GM21737 (cell line): ENCODE results near the gene TMEM30A.
A peak's percentile ranks its signal among the peaks of the same experiment; 100 is the strongest.

ENCODE experiments used
- ATAC-seq: cut with Tn5 transposase; IDR thresholded peaks from one replicate; pipeline ENCODE4 v1.9.1; 2021; ENCODE audit warnings: mild to moderate bottlenecking, moderate library complexity; ENCODE audit not compliant: unreplicated experiment

The TMEM30A gene

GRCh38 chr6:75266716-75267291, 17.8 kb downstream of the TMEM30A start:
- peak; percentile 72 for ATAC-seq

- no peak for ATAC-seq
These were observed 21.2 kb downstream of the TMEM30A start for GRCh38 chr6:75263401-75263750.

GRCh38 chr6:75262716-75263400, 21.7 kb downstream of the TMEM30A start:
- ATAC-seq, result no peak

GRCh38 chr6:75261299-75261698, 23.3 kb downstream of the TMEM30A start:
- no peak for ATAC-seq

- no peak for ATAC-seq
These were observed 27.1 kb downstream of the TMEM30A start for GRCh38 chr6:75257343-75258087.

- ATAC-seq, result no peak
These were observed 34.0 kb downstream of the TMEM30A start for GRCh38 chr6:75250552-75250951.

GRCh38 chr6:75249837-75250236, 34.8 kb downstream of the TMEM30A start:
- ATAC-seq, result no peak

GRCh38 chr6:75246386-75246785, 38.2 kb downstream of the TMEM30A start:
- ATAC-seq, result no peak

GRCh38 chr6:75244063-75244584, 40.5 kb downstream of the TMEM30A start:
- no peak for ATAC-seq

- ATAC-seq, result peak; percentile 96
These were observed 41.1 kb downstream of the TMEM30A start, which contains the start of gene COX7A2 for GRCh38 chr6:75243333-75244062. TSS of gene COX7A2 (minus strand) at chr6:75243801. CDS start at chr6:75243734, 67 bp downstream.

- no peak for ATAC-seq
These were observed 48.0 kb downstream of the TMEM30A start for GRCh38 chr6:75236630-75237029.

GRCh38 chr6:75235271-75235670, 49.3 kb downstream of the TMEM30A start:
- no peak for ATAC-seq

- no peak for ATAC-seq
These were observed 50.3 kb downstream of the TMEM30A start for GRCh38 chr6:75234126-75234865.

- no peak for ATAC-seq
These were observed 51.4 kb downstream of the TMEM30A start for GRCh38 chr6:75233092-75233615.

- no peak for ATAC-seq
These were observed 53.9 kb downstream of the TMEM30A start for GRCh38 chr6:75230484-75231325.

GRCh38 chr6:75224303-75224926, 60.2 kb downstream of the TMEM30A start:
- no peak for ATAC-seq

GRCh38 chr6:75223428-75223827, 61.2 kb downstream of the TMEM30A start:
- ATAC-seq, result no peak

- ATAC-seq, result no peak
These were observed 62.3 kb downstream of the TMEM30A start for GRCh38 chr6:75222261-75222660.

- ATAC-seq, result no peak
These were observed 63.5 kb downstream of the TMEM30A start for GRCh38 chr6:75221116-75221515.
